HepG2 (cell line): ENCODE data around the gene CEP43. TPM values are rescaled to one million over a fixed set of nuclear protein-coding genes. Genes with fewer than 3 reads are reported as not detected.

ENCODE experiments used
- E2F1 ChIP-seq: sonication (generic); formaldehyde crosslinking; IDR thresholded peaks from 2 replicates; pipeline ENCODE4 v1.5.0; 2020; ENCODE audit warnings: missing genetic modification reagents
- EHMT2 ChIP-seq: fragments of 200-600 bp; sonication (generic); IDR thresholded peaks from 2 replicates; pipeline ENCODE4 v1.7.0; 2017; ENCODE audit warnings: antibody characterized with exemption, low read depth, low read length, borderline replicate concordance
- FOXA3 ChIP-seq: IDR thresholded peaks from 2 replicates; pipeline ENCODE4 v1.6.1; 2016; ENCODE audit warnings: missing genetic modification reagents, missing compliant biosample characterization
- HDAC1 ChIP-seq: sonication (generic); formaldehyde crosslinking; IDR thresholded peaks from 2 replicates; pipeline ENCODE4 v1.5.1; 2020; ENCODE audit warnings: mild to moderate bottlenecking, missing genetic modification reagents
- HMGXB4 ChIP-seq, 2 experiments: sonication (generic) in 1 of 2; formaldehyde crosslinking in 1 of 2; IDR thresholded peaks; 2 replicates each; pipeline versions ENCODE4 v1.4.0 to v1.6.1; 2018 to 2020; ENCODE audit warnings: missing genetic modification reagents in 2 of 2, borderline replicate concordance in 1 of 2, low read depth in 1 of 2, mild to moderate bottlenecking in 1 of 2, missing biosample characterization in 1 of 2
- HNRNPLL ChIP-seq: fragments of 200-400 bp; formaldehyde crosslinking; IDR thresholded peaks from 2 replicates; pipeline ENCODE4 v1.6.1; 2017; ENCODE audit warnings: mild to moderate bottlenecking, low read depth, low read length; ENCODE audit not compliant: poor library complexity, severe bottlenecking
- IRX3 ChIP-seq: sonication (generic); formaldehyde crosslinking; IDR thresholded peaks from 2 replicates; pipeline ENCODE4 v1.8.1; 2023; ENCODE audit warnings: mild to moderate bottlenecking, low read depth, missing genetic modification reagents, borderline replicate concordance
- MXD4 ChIP-seq: IDR thresholded peaks from 2 replicates; pipeline ENCODE4 v1.6.1; 2016; ENCODE audit warnings: mild to moderate bottlenecking, missing biosample characterization, missing genetic modification reagents
- NR2F2 ChIP-seq: IDR thresholded peaks from 2 replicates; pipeline ENCODE4 v1.6.1; 2012; ENCODE audit warnings: low read depth, inconsistent platforms, borderline replicate concordance
- SALL1 ChIP-seq: sonication (generic); formaldehyde crosslinking; IDR thresholded peaks from 2 replicates; pipeline ENCODE4 v1.8.0; 2022; ENCODE audit warnings: mild to moderate bottlenecking, missing genetic modification reagents
- TAF1 ChIP-seq: sonication (generic); formaldehyde crosslinking; IDR thresholded peaks from 2 replicates; pipeline ENCODE4 v1.4.0; 2020; ENCODE audit warnings: missing genetic modification reagents
- TBX3 ChIP-seq: fragments of 450-650 bp; IDR thresholded peaks from 2 replicates; pipeline ENCODE4 v1.6.1; 2017; ENCODE audit warnings: antibody characterized with exemption, mild to moderate bottlenecking, inconsistent platforms, borderline replicate concordance
- TGIF2 ChIP-seq: IDR thresholded peaks from 2 replicates; pipeline ENCODE4 v1.6.1; 2016; ENCODE audit warnings: control low read depth, missing compliant biosample characterization
- ZFX ChIP-seq: sonication (generic); formaldehyde crosslinking; IDR thresholded peaks from 2 replicates; pipeline ENCODE4 v1.4.0; 2020; ENCODE audit warnings: mild to moderate bottlenecking, low read depth, missing genetic modification reagents, moderate library complexity
- ZMYM2 ChIP-seq: sonication (generic); formaldehyde crosslinking; IDR thresholded peaks from 2 replicates; pipeline ENCODE4 v1.8.0; 2022; ENCODE audit warnings: mild to moderate bottlenecking, missing genetic modification reagents
- ZNF142 ChIP-seq: sonication (generic); formaldehyde crosslinking; IDR thresholded peaks from 2 replicates; pipeline ENCODE4 v1.4.0; 2020; ENCODE audit warnings: missing genetic modification reagents
- ZNF501 ChIP-seq: sonication (generic); formaldehyde crosslinking; IDR thresholded peaks from 2 replicates; pipeline ENCODE4 v1.5.1; 2020; ENCODE audit warnings: mild to moderate bottlenecking, moderate library complexity, missing genetic modification reagents
- ZNF703 ChIP-seq: sonication (generic); formaldehyde crosslinking; IDR thresholded peaks from 2 replicates; pipeline ENCODE4 v1.5.1; 2020; ENCODE audit warnings: missing genetic modification reagents, mild to moderate bottlenecking, moderate library complexity, borderline replicate concordance
- ZNF746 ChIP-seq: sonication (generic); formaldehyde crosslinking; IDR thresholded peaks from 2 replicates; pipeline ENCODE4 v1.8.0; 2022; ENCODE audit warnings: mild to moderate bottlenecking, missing genetic modification reagents
- ZNF788 ChIP-seq: sonication (generic); formaldehyde crosslinking; IDR thresholded peaks from 2 replicates; pipeline ENCODE4 v1.5.0; 2020; ENCODE audit warnings: mild to moderate bottlenecking, missing genetic modification reagents, borderline replicate concordance
- polyA plus RNA-seq, 8 experiments: library from polyadenylated mRNA; depleted of rRNA in 3 of 8; stranded (reverse) in 7 of 8; unstranded in 1 of 8; fragments of >200 nt; fragmentation: Illumina TruSeq in 4 of 8; extraction: Trizol in 4 of 8; gene quantifications; 2 replicates each; pipeline versions ENCODE4 v1.2.1 to v1.2.3, GENCODE V29; 2011 to 2016; ENCODE audit warnings: low read depth in 4 of 8, missing spikeins in 1 of 8, mixed read lengths in 1 of 8; ENCODE audit not compliant: insufficient read depth in 1 of 8
- total RNA-seq, 5 experiments: library from RNA; depleted of rRNA; stranded (reverse); fragments of >200 nt; fragmentation: Illumina TruSeq; extraction: Trizol; gene quantifications; 2 replicates each; pipeline ENCODE4 v1.2.3, GENCODE V29; 2016; ENCODE audit warnings: low read depth in 1 of 5

The CEP43 gene
- total and polyA plus RNA-seq, 2 of the 13 experiments (the other 11 are each of a cell fraction or from before 2014, with no cell fraction given) = 29.3 to 73.9 TPM

- 0 out of 2 replicates have a peak, but pooled peaks have one; percentile 19 for TF ChIP-seq ZNF142 (CRISPR knock-in tag)
- TF ChIP-seq EHMT2 = no peak
- no peak for TF ChIP-seq TBX3
- TF ChIP-seq MXD4 (CRISPR knock-in tag) = no peak; the same call in 1 of the 2 replicates
- TF ChIP-seq NR2F2 = peak; percentile 12; the same call in 1 of the 2 replicates
- TF ChIP-seq HDAC1 (CRISPR knock-in tag) = peak; percentile 63
- TF ChIP-seq E2F1 (CRISPR knock-in tag) = peak; percentile 94
- TF ChIP-seq ZNF788 = 0 out of 2 replicates have a peak, but pooled peaks have one; percentile 53
- TF ChIP-seq HNRNPLL = peak; percentile 100
- no peak for TF ChIP-seq ZMYM2 (CRISPR knock-in tag)
- TF ChIP-seq IRX3 = peak; percentile 81; the same call in 1 of the 2 replicates
- peak; percentile 83 for TF ChIP-seq SALL1 (CRISPR knock-in tag)
- TF ChIP-seq TAF1 = peak; percentile 96
- 0 out of 2 replicates have a peak, but pooled peaks have one; percentile 4 for TF ChIP-seq TGIF2 (CRISPR knock-in tag)
- peak; percentile 94 for TF ChIP-seq ZNF501 (CRISPR knock-in tag)
- TF ChIP-seq ZNF746 (CRISPR knock-in tag) = 0 out of 2 replicates have a peak, but pooled peaks have one; percentile 44
- TF ChIP-seq ZFX (CRISPR knock-in tag) = peak; percentile 91
- TF ChIP-seq HMGXB4 (CRISPR knock-in tag; IDR thresholded peaks at IDR 0.05; ENCODE audit: borderline replicate concordance in 1 of 2, low read depth in 1 of 2) = peak; percentile 82 to 92; a peak in 3 of 4 replicates
- peak; percentile 92; the same call in 1 of the 2 replicates for TF ChIP-seq ZNF703 (CRISPR knock-in tag)
- TF ChIP-seq FOXA3 (CRISPR knock-in tag) = peak; percentile 44; the same call in 1 of the 2 replicates
Observed at GRCh38 chr6:166999145-166999883, at the start of gene CEP43 (continued).
